Activated CD8-positive, alpha-beta memory T cell treated with anti-CD3 and anti-CD28 coated beads, Interleukin-2, amount 50 U/mL, for 48 hours (primary cell): ENCODE measurements around the gene ERBB4.
"Not testable (repeated sequence)": the region's sequence is repeated elsewhere in the genome, so short reads cannot be mapped to it uniquely, and the experiment has no call there.

Source experiments
- DNase-seq: peaks from one replicate; pipeline ENCODE4 v3.0.0-alpha.2; 2020

The ERBB4 gene

DNA sequence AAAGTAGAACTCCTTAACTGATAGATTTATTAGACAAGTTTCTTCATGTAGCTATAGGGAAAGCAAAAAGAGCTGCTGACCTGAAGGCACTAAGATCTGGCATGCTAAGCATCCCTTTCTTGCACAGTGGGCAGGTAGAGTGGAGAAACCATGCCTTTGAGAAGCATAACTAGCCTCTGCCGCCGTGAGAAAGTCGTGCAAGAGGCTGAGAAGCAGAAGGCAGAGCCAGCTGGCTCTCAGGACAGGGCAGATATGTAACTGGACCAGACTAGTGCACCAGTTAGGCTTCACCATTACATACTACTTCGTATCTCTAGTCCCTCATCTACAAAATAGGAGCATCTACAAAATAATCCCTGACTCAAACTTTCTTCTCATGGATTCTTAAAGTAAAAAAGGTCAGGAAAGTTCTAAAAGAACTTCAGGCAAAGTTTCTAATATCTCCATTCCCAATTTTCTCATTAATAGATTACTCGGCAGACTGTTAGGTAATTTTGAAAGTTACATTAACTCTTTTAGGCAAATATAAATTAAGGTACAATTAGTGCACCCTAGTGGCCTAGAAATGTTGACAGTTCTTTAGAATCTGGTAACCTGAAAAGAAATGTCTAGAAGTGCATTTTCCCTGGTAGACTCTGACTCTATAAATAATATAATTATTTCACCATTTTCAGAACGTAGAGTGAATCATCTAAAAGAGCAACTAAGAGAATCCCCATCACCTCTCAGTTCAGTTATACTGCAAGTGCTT is 10.3 kb downstream of the ERBB4 start:
- DNase-seq: no peak

GRCh38 chr2:212526059-212526458 is 12.5 kb downstream of the ERBB4 start:
- DNase-seq: no peak

DNA sequence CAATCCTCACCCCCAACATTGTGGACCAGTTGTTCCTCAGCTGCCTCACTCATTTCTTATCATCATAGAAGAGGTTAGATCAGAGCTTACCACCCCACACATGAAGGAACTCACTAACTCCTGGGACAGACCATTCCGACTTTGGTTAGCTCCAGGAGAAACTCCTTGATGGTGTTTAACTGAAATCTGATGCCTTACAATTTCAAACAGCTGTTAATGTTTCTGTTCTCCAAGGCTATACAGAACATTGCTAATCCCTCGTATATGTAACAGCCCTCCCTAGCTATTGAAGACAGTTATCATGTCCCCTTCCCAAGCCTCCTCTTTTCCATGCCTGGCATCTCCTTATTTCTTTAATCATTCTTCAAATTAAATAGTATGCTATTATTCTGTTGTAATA is 14.8 kb downstream of the ERBB4 start:
- DNase-seq: no peak

GRCh38 chr2:212520340-212520739 is 18.3 kb downstream of the ERBB4 start:
- DNase-seq: no peak

- no peak for DNase-seq
Measured at GRCh38 chr2:212517693-212518092, 20.9 kb downstream of the ERBB4 start.

DNA sequence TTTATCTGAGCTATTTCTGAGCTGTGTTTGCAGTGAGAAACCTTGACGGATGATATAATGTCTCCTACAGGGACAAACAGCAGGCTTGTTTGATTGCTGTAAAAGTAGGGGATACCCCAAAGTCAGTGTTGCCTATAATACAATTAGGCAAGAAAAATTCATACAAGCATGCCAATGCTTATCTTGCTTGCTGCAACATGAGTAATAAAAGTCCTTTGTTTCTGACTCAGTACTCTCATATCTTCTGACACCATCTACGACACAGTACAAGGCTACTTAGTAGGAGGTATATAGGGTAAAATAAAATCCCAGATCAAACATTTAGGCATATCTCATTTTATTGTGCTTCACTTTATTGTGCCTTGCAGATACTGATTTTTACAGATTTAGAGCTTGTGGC is 33.0 kb downstream of the ERBB4 start:
- DNase-seq: no peak

- DNase-seq: no peak
Measured at GRCh38 chr2:212495046-212495445, 43.6 kb downstream of the ERBB4 start.

DNA sequence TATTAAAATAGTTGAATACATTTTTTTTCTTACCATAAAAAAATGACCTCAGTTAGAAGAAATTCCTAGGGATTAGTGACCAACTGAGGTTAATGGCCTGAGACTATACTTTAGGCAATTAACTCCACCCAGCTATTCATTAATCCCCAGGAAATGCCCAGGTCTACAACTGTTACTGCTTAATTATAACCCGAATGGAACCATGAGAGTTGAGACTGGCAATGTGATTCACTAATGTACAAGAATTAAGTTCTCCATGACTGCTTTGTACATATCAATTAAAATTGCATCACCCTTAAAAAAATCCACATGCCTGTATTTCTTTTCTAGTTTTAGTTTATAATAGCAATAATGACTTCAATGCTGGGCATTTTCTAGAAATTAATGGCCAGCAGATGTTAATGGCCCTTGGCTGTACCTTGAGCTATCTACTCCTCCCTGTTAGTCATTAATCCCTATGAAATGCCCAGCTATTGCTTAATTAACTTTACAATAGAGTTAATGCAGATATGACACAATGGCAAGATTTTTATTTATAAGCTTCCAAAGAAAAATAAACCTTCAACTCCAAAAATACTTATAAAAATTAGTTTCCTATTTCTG is 44.1 kb downstream of the ERBB4 start:
- no peak for DNase-seq

GRCh38 chr2:212489719-212490346 is 48.8 kb downstream of the ERBB4 start:
- no peak for DNase-seq

- DNase-seq: no peak
Measured at GRCh38 chr2:212488611-212489010, 50.0 kb downstream of the ERBB4 start.

DNA sequence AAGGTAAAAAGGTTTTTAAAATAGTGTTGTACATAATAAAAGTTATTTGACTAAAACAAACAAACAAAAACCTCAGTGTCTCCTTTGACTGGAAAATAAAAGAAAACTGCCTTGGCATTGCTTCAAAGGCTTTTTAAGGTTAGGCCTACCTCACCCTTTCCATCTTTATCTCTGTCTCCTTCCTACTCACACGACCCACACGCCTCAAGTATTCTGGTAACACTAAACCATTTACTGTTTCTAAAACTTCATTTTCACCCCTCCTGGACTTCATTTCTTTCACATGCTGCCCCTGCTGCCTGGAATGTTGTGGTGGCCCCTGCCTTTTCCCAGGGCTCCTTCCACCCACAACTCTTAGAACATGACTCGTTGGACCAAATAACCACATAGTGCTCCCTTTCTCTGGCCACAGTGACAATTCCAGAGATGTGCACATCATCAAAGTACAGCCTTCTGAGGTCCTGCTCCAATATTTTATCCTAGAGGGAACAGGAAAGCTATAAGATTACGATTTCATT is 54.0 kb downstream of the ERBB4 start:
- no peak for DNase-seq

DNA sequence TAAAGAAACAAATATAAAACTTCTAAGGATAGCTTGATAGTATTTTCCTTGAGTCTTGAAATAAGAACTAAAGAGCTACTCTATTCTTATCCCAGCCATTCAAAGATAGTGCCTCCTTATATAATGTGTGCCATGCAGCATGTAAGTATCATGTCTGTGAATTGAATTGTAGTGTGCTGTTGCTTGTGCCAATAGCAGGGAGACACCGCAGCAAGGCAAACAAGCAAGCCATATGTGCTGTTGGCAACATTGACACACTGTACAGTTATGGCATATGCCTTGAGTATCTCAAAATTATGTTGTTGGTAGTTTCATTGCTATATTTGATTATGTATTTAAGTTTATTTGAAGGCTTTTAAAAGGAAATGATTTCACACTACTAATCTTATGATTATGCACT is 58.2 kb downstream of the ERBB4 start:
- DNase-seq: no peak

GRCh38 chr2:212477571-212477970 is 61.0 kb downstream of the ERBB4 start:
- no peak for DNase-seq

DNA sequence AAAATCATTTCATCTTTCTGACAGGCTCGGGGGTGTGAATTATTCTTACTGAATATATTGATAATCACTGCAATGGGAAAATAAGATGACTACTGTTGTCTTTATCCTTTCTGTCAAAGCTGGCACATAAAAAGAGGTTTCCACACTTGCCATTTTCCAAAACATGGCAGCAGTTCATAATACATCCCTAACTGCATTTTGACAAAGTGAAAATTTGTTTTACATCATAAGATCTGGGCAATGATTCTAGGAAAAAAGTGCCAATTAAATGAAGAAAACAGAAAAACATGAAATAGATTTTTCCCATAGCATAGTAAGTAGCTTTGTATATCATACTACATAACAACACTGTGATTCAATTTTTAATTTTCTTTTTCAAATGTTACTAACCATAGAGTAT is 65.4 kb downstream of the ERBB4 start:
- no peak for DNase-seq

DNA sequence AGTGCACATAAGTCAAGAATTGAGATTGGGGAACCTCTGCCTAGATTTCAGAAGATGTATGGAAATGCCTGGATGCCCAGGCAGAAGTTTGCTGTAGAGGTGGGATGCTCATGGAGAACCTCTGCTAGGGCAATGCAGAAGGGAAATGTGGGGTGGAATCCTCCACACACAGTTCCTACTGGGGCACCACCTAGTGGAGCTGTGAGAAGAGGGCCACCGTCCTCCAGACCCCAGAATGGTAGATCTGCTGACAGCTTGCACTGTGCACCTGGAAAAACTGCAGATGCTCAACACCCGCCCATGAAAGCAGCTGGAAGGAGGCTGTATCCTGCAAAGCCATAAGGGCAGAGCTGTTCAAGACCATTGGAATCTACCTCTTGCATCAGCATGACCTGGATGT is 71.1 kb downstream of the ERBB4 start:
- DNase-seq: not testable (repeated sequence)

DNA sequence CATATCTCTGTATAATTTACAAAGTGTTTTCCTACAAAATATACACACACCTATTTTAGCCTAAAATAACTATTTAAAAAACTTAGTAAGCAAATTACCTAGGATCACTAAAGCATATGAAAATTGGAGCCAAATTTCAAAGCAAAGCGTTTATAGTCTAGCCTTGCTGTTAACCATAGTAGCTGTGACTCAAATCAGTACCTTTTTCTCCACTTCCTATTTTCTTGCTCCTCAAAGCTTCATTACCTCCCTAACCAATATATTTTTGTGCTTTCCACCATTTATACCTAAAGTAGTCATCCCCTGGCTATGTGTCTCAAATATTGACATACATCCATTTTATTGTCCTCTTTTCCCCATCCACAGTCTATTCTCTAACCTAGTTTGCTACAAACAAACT is 73.1 kb downstream of the ERBB4 start:
- DNase-seq: no peak

- DNase-seq: not testable (repeated sequence)
Measured at GRCh38 chr2:212461708-212462107, 76.9 kb downstream of the ERBB4 start.

DNA sequence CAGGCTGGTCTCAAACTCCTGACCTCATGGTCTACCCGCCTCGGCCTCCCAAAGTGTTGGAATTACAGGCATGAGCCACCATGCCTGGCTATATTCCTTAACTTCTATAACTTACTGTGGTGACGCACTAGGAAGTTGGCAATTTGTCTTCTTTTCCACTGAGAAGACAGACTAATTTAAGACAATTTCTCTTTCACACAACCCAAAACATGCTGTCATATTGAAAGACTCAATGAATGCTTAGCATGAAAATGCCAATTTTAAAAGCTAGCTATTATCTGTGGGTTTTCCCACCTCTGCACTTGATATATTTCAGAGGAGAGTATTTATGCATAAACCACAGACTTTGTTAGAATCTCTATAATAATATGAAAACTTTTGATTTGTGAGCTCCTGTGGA is 84.5 kb downstream of the ERBB4 start:
- DNase-seq: no peak

DNA sequence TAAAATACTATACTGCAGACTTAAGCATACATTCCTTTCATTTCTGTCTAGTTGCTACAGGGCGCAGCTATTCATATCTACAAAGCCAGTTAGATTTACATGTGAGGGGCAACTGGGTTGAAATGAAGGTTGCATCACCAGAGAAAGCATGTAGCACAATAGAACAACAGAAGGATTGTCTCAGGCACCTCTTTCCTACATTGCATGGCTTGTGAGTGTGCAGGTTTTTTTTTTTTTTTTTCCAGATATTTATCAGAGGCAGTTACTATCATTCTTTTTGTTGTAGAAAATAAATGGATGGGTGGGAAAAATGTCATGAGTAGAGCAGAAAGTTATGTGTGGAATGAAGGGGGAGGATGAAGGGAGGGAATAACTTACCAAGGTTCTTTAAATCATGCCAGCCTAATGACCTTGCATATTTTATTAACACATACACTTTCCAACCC is 86.8 kb downstream of the ERBB4 start:
- DNase-seq: no peak

DNA sequence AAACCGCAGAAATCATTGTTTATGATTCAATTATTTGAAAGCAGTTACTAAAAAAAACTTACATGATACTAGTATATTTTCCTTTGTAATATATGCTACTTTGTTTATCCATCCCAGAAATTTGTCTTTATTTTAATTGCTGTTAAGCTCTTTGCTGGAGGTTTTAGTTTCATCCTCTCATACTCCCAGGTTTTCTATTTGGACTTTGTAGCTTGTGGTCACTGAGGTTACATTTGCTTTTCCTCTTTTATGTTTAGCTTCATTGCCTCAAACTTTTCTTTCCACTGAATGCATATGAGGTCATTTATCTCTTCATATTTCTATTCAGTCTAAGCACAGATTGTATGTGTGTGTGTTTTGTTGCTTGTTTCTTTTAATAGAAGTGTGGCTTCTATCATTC is 89.9 kb downstream of the ERBB4 start:
- DNase-seq: no peak

- no peak for DNase-seq
Measured at GRCh38 chr2:212441821-212442220, 96.8 kb downstream of the ERBB4 start.

DNA sequence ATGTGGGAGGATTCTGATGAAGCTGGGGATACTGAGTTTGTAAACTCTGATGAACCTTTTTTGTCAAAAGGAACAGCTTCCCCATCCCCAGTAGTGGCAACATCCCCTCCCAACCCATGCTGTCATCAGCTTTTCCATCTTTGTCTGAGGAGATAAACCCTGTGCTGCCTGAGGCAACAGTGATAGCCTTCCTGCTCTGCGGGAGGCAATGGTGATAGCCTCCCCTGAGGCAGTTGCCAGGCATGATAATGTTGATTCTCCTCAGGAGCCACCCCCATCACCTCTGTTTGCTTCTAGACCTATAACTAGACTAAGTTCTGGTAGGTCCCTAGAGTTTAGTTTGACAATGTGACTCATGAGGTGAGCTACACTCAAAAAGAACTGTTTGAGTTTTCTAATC is 97.5 kb downstream of the ERBB4 start:
- DNase-seq: no peak

GRCh38 chr2:212428681-212429478 is 109.7 kb downstream of the ERBB4 start:
- DNase-seq: no peak
